GM12801 (cell line): Measurements from ENCODE around the gene POLQ.

Experiments
- CTCF ChIP-seq: IDR thresholded peaks from one replicate; pipeline ENCODE4 v1.5.1; 2011; ENCODE audit warnings: control low read depth; ENCODE audit not compliant: insufficient read length; ENCODE audit errors: extremely low read depth

The POLQ gene

GRCh38 chr3:121505256-121505655, 40.5 kb downstream of the POLQ start:
- TF ChIP-seq CTCF = no peak

DNA sequence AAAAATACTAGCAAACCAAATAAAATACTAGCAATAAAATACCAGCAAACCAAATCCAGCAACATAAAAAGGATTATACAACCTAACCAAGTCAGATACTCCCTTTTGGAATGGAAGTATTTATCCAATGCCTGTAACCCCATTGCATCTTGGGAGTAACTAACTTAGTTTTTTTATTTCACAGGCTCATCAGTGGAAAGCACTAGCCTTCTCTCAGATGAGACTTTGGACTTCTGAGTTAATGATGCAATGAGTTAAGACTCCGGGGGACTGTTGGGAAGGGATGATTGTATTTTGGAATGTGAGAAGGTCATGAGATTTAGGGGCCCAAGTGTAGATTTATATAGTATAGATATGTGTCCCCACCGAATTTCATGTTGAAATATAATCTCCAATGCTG, 41.2 kb downstream of the POLQ start:
- TF ChIP-seq CTCF = no peak

GRCh38 chr3:121496786-121497185, 49.0 kb downstream of the POLQ start:
- no peak for TF ChIP-seq CTCF

DNA sequence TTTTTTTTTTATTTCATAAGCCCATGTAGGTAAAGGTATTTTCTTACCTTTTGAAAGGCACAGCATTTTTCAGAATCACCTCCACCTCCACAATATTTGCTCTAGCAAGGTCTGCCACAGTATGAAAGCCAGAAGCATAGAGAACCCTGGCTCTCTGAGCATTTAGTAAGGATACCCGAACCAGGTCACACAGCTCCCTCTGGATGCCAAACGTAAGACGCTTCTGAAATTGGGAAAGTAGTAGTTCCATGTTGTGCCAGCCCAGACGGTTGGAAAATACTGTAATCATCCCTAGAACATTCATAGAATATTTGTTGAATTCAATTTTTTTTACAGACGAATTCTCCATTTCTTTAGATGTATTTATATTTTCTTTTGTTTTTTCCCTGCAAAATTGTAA, 52.4 kb downstream of the POLQ start:
- TF ChIP-seq CTCF = no peak

DNA sequence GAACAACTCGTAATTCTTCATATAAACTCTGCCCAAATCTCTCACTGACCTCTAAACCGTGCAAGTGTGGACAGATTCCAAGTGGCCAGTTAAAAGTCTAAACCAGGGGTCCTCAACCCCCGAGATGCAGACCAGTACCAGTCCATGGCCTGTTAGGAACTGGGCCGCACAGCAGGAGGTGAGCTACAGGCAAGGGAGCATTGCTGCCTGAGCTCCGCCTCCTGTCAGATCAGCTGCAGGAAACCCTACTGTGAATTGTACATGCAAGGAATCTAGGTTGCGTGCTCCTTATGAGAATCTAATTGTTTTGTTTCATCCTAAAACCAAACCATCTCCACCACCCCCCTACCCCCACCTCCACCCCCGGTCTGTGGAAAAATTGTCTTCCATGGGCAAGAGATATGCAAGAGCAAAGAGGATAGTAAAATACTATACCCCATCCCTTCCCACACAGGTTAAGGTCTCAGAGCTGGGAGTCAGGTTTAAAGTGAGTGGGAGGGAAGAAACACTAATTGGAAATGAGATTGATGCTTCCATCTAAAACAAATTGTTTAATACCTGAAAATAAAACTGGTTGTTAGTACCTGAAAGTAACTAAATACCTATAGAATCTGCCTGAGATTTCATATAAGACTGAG, 54.0 kb downstream of the POLQ start:
- no peak for TF ChIP-seq CTCF

DNA sequence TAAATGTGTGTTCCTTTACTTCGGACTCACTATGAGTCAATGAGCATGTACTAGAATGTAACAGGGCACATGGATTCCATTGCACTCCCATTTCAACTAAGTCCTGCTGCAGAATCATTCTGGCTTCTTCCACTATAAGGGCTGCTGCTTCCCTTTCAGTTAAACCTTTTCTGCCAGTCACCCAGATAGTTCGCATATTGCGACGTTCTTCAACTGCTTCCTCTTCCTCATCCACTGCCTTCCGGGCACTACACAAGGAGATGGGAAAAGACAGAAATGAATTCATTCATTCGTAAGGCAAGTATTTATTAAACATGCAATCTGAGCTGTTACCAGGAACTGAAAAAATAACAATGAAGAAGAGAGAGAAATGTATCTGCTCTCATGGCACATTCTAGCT, 55.6 kb downstream of the POLQ start:
- TF ChIP-seq CTCF = no peak

DNA sequence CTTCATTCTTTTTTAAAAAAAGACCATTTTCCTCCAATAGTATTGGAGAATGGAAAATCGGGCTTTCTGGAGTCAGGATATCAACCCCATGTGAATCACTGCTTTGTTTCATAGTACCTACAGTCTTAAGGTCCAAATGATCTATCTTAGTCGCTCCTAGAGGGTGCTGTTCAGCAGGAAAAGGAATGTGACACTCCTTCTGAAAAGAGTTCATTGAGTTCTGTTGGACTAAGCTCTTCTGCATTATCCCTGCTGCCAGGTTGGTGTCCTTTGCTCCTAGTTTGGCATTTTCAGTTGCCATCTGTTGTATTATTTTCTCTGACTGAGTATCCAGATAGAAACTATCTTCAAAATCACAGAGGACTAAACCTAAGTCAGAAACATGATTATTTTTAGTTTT, 57.2 kb downstream of the POLQ start:
- TF ChIP-seq CTCF = no peak
